Measurements from ENCODE around the gene CIPC. TPM values are rescaled to one million over a fixed set of nuclear protein-coding genes. Genes with fewer than 3 reads are reported as not detected.

CIPC gene
- 10 to 100 TPM; 10.4 to 18.7 (median 12.7) TPM for total RNA-seq
- long read RNA-seq, result 0 reads

GRCh38 chr14:77097700-77098528 is at the start of gene CIPC:
Gene CIPC (plus strand): TSS chr14:77098258. CDS start chr14:77105709, 7,451 bp downstream.
- intact Hi-C loops (cut with DNase I), result no loop called here
- Histone ChIP-seq H3K27me3 (no peaks in the 10 kb centered on the region), H3K9me3 (no peaks in the 10 kb centered on the region), H3K4me1 (peaks cover 0 to 25% (median 3%) of the 10 kb centered on the region in 4 donors), H3K4me3 (peak within 1 kb of the TSS; percentile 68 to 77 (median 74)), H3K27ac (peak within 1 kb of the TSS; percentile 96 to 99 (median 97)), H3K36me3 (no peaks in the 10 kb centered on the region)
- DNase-seq (peak; percentile 100), ATAC-seq (peak; percentile 90 to 94 (median 91))
- TF ChIP-seq POLR2A (IDR thresholded peaks at IDR 0.05) (peak; percentile 76), CTCF (IDR thresholded peaks at IDR 0.05) (no peak)
- WGBS (ENCODE audit: insufficient coverage, low coverage, low lambda C conversion rate, missing lambda C conversion rate), result under 1% methylated on average over 38 of the region's 87 CpGs

- no CpG with 5 or more reads among the region's 11 CpGs for WGBS (ENCODE audit: insufficient coverage, low coverage, low lambda C conversion rate, missing lambda C conversion rate)
- Histone ChIP-seq H3K27me3 (no peaks in the 10 kb centered on the region), H3K9me3 (peaks cover 0 to 4% (median 0%) of the 10 kb centered on the region in 4 donors), H3K36me3 (no peaks in the 10 kb centered on the region), H3K4me3 (no peak overlapping the region), H3K4me1 (peaks cover 0 to 39% (median 11%) of the 10 kb centered on the region in 4 donors), H3K27ac (peak overlapping the region; percentile 14 to 80 (median 58))
- ATAC-seq, result peak; percentile 85 to 95 (median 93)
- DNase-seq, result peak; percentile 86 to 91 (median 90)
- TF ChIP-seq POLR2A (IDR thresholded peaks at IDR 0.05) (peak; percentile 22), CTCF (IDR thresholded peaks at IDR 0.05) (no peak)
- intact Hi-C loops (cut with DNase I), result no loop called here
Observed at GRCh38 chr14:77051116-77051515, 46.9 kb upstream of the CIPC start.

GRCh38 chr14:77052281-77053044 is 45.6 kb upstream of the CIPC start:
- intact Hi-C loops (cut with DNase I), result no loop called here

More at GRCh38 chr14:77052281-77053044, 45.6 kb upstream of the CIPC start:
- no peak overlapping the region for H3K4me3 ChIP-seq
- TF ChIP-seq CTCF (IDR thresholded peaks at IDR 0.05) (no peak), POLR2A (IDR thresholded peaks at IDR 0.05) (no peak)
- H3K27ac ChIP-seq, result peak overlapping the region; percentile 2 to 40 (median 5)
- peak; percentile 62 to 80 (median 73) for DNase-seq
- WGBS (ENCODE audit: insufficient coverage, low coverage, low lambda C conversion rate, missing lambda C conversion rate), result 82% methylated on average over 4 of the region's 8 CpGs
- peak; percentile 70 to 74 (median 72) for ATAC-seq
- H3K27me3 ChIP-seq, result no peaks in the 10 kb centered on the region
- H3K4me1 ChIP-seq, result peaks cover 0 to 30% (median 9%) of the 10 kb centered on the region in 4 donors
- peaks cover 0 to 6% (median 0%) of the 10 kb centered on the region in 4 donors for H3K9me3 ChIP-seq
- no peaks in the 10 kb centered on the region for H3K36me3 ChIP-seq
